CD4-positive, alpha-beta T cell treated with Interleukin-6 for 4 hours (primary cell): ENCODE data around the gene APBA2.
"Not testable (repeated sequence)": the region's sequence is repeated elsewhere in the genome, so short reads cannot be mapped to it uniquely, and the experiment has no call there.

Source experiments
- DNase-seq: peaks from one replicate; pipeline ENCODE4 v3.0.0-alpha.2; 2020; ENCODE audit warnings: mixed read lengths

The APBA2 gene

GRCh38 chr15:29142129-29142747 lies 256.5 kb downstream of the APBA2 start:
- no peak for DNase-seq

- DNase-seq, result no peak
Measured at GRCh38 chr15:29143293-29143692, 257.5 kb downstream of the APBA2 start.

GRCh38 chr15:29143909-29144635 lies 258.3 kb downstream of the APBA2 start:
- DNase-seq, result no peak

- DNase-seq, result no peak
Measured at GRCh38 chr15:29149738-29150075, 263.9 kb downstream of the APBA2 start.

- no peak for DNase-seq
Measured at GRCh38 chr15:29150515-29151483, 265.0 kb downstream of the APBA2 start.

- no peak for DNase-seq
Measured at GRCh38 chr15:29151484-29151857, 265.7 kb downstream of the APBA2 start.

- no peak for DNase-seq
Measured at GRCh38 chr15:29156521-29156920, 270.7 kb downstream of the APBA2 start.

GRCh38 chr15:29159771-29160455 lies 274.1 kb downstream of the APBA2 start:
- DNase-seq, result no peak

- DNase-seq, result no peak
Measured at GRCh38 chr15:29162411-29162810, 276.6 kb downstream of the APBA2 start.

- not testable (repeated sequence) for DNase-seq
Measured at GRCh38 chr15:29167122-29167521, 281.3 kb downstream of the APBA2 start.
